ENCODE results near the gene LMOD3. TPM values are rescaled to one million over a fixed set of nuclear protein-coding genes. Genes with fewer than 3 reads are reported as not detected.

Gene LMOD3
- total RNA-seq, 4 donors from 2014 or later, result not detected

GRCh38 chr3:69141313-69141712 lies 18.9 kb upstream of the LMOD3 start:
- Histone ChIP-seq H3K27me3 (no peaks in the 10 kb centered on the region), H3K9me3 (no peaks in the 10 kb centered on the region), H3K27ac (no peak overlapping the region), H3K4me3 (no peak overlapping the region), H3K36me3 (no peaks in the 10 kb centered on the region), H3K4me1 (no peaks in the 10 kb centered on the region)
- no peak for TF ChIP-seq POLR2A (IDR thresholded peaks at IDR 0.05)
- TF ChIP-seq, protein P1, sequence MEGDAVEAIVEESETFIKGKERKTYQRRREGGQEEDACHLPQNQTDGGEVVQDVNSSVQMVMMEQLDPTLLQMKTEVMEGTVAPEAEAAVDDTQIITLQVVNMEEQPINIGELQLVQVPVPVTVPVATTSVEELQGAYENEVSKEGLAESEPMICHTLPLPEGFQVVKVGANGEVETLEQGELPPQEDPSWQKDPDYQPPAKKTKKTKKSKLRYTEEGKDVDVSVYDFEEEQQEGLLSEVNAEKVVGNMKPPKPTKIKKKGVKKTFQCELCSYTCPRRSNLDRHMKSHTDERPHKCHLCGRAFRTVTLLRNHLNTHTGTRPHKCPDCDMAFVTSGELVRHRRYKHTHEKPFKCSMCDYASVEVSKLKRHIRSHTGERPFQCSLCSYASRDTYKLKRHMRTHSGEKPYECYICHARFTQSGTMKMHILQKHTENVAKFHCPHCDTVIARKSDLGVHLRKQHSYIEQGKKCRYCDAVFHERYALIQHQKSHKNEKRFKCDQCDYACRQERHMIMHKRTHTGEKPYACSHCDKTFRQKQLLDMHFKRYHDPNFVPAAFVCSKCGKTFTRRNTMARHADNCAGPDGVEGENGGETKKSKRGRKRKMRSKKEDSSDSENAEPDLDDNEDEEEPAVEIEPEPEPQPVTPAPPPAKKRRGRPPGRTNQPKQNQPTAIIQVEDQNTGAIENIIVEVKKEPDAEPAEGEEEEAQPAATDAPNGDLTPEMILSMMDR (IDR thresholded peaks at IDR 0.05), result no peak
- no peak for DNase-seq

DNA sequence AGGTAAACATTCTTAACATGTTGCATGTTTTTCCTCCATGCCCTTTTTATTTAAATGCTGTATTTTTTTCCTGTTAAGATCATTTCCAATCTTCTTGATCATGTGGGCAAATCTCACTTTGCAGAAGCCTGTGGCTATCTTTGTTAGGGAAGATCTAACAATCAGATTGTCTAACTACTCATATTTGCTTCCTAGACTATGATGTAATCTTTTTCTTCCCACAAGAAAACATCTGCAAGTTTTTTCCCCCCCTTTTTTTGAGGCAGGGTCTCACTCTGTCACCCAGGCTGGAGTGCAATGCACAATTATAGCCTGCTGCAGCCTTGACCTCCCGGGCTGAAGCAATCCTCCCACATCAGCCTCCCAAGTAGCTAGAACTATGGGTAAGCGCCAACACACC lies 15.0 kb upstream of the LMOD3 start:
- H3K9me3 ChIP-seq, result no peaks in the 10 kb centered on the region
- no peaks in the 10 kb centered on the region for H3K4me1 ChIP-seq
- TF ChIP-seq, protein P1 (IDR thresholded peaks at IDR 0.05), result no peak
- TF ChIP-seq POLR2A (IDR thresholded peaks at IDR 0.05), result no peak
- no peaks in the 10 kb centered on the region for H3K27me3 ChIP-seq
- H3K36me3 ChIP-seq, result no peaks in the 10 kb centered on the region
- no peak for DNase-seq
- no peak overlapping the region for H3K27ac ChIP-seq
- no peak overlapping the region for H3K4me3 ChIP-seq

DNA sequence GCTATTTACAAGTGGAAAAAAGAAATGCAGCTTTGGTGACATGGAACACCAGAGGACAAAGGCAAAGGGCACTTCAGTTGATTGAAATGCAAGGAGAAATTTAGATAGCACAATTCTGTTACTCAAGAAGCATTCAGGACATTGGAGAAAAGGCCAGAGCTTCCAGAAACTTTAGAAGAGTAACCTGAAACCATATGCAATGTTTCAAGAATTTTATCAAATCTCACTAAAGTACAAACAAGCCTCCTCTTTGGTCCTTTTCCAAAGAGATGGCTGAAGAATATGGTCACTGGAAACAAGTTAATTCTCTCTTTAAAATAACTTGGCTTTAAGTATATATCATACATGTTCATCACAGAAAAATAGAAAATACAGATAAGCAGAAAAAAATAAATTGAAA lies 14.6 kb upstream of the LMOD3 start:
- Histone ChIP-seq H3K27me3 (no peaks in the 10 kb centered on the region), H3K4me1 (no peaks in the 10 kb centered on the region), H3K27ac (no peak overlapping the region), H3K36me3 (no peaks in the 10 kb centered on the region), H3K9me3 (no peaks in the 10 kb centered on the region), H3K4me3 (no peak overlapping the region)
- TF ChIP-seq POLR2A (IDR thresholded peaks at IDR 0.05), result no peak
- TF ChIP-seq, protein P1 (IDR thresholded peaks at IDR 0.05), result no peak
- no peak for DNase-seq

DNA sequence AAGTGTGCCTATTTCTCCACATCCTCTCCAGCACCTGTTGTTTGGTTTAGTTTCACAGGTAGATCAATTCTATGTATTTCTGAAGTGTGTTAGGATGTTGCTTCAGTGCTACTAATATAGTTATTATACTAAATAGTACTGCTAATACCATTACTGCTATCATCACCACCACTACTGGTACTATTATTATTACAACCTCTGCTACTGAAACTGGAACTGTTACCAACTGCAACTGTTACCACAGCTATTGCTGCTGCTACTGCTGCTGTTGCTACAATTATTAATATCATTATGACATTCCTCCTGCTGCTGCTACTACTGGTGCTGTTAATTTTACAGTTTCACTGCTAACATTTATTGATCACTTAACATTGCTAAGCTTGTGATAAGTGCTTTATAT lies 8.3 kb upstream of the LMOD3 start:
- no peaks in the 10 kb centered on the region for H3K4me1 ChIP-seq
- H3K36me3 ChIP-seq, result no peaks in the 10 kb centered on the region
- H3K27ac ChIP-seq, result no peak overlapping the region
- no peaks in the 10 kb centered on the region for H3K9me3 ChIP-seq
- no peak for TF ChIP-seq POLR2A (IDR thresholded peaks at IDR 0.05)
- TF ChIP-seq, protein P1 (IDR thresholded peaks at IDR 0.05), result no peak
- no peak for DNase-seq
- H3K4me3 ChIP-seq, result no peak overlapping the region
- no peaks in the 10 kb centered on the region for H3K27me3 ChIP-seq

DNA sequence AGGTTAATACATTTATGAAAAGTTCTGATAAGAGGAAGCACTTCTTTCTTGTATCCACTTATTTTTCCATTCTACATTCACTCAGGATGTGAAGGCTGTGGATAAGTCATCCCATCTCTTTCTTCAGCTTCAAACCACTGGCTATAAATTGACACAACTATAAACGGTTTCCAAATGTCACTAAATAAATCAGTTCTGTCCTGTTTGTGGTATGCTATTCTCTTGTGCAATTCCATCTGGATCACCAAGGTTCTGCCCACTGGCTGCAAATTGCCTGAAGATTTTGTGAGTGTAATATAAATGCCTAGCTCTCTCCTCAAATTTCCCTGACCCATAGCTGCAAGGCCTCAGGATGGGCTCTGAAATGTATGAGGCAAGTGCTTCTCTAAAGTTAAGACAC lies 7.1 kb upstream of the LMOD3 start:
- no peak for DNase-seq
- no peaks in the 10 kb centered on the region for H3K27me3 ChIP-seq
- no peaks in the 10 kb centered on the region for H3K9me3 ChIP-seq
- no peak overlapping the region for H3K27ac ChIP-seq
- no peak overlapping the region for H3K4me3 ChIP-seq
- TF ChIP-seq, protein P1 (IDR thresholded peaks at IDR 0.05), result no peak
- no peak for TF ChIP-seq POLR2A (IDR thresholded peaks at IDR 0.05)
- H3K36me3 ChIP-seq, result no peaks in the 10 kb centered on the region
- no peaks in the 10 kb centered on the region for H3K4me1 ChIP-seq

DNA sequence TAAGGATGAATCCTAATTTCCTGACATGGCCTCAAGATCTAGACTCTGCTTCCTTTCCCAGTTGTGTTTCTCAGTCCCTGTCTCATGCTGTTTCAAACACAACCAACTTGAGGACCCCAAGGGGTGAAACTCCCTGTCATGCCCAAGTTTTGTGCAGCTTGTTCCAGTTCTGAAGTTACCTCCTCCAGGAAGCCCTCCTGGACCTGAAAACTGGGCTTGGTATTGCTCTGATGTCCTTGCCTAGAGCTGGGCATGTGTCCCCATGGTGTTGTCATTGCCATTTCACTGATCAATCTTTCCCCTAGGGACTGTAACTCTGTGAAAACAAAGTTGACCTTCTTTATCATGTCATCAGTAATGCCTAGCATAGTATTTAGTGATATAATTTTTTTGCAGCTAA lies 6.1 kb upstream of the LMOD3 start:
- Histone ChIP-seq H3K27ac (no peak overlapping the region), H3K27me3 (no peaks in the 10 kb centered on the region), H3K9me3 (no peaks in the 10 kb centered on the region), H3K4me3 (no peak overlapping the region), H3K36me3 (no peaks in the 10 kb centered on the region), H3K4me1 (no peaks in the 10 kb centered on the region)
- TF ChIP-seq POLR2A (IDR thresholded peaks at IDR 0.05), result no peak
- TF ChIP-seq, protein P1 (IDR thresholded peaks at IDR 0.05), result no peak
- DNase-seq, result no peak

Measured in Peyer's patch (tissue), 4 donors.